Myometrial cell (primary cell): Measurements from ENCODE around the gene ZNF428. TPM values are rescaled to one million over a fixed set of nuclear protein-coding genes. Genes with fewer than 3 reads are reported as not detected.

Source experiments
- total RNA-seq: library from RNA; depleted of rRNA; stranded (reverse); fragments of >200 nt; gene quantifications from 2 replicates; pipeline ENCODE4 v1.2.3, GENCODE V29; 2015

The ZNF428 gene
- 27.7 and 40.1 TPM in 2 replicates for total RNA-seq

DNA sequence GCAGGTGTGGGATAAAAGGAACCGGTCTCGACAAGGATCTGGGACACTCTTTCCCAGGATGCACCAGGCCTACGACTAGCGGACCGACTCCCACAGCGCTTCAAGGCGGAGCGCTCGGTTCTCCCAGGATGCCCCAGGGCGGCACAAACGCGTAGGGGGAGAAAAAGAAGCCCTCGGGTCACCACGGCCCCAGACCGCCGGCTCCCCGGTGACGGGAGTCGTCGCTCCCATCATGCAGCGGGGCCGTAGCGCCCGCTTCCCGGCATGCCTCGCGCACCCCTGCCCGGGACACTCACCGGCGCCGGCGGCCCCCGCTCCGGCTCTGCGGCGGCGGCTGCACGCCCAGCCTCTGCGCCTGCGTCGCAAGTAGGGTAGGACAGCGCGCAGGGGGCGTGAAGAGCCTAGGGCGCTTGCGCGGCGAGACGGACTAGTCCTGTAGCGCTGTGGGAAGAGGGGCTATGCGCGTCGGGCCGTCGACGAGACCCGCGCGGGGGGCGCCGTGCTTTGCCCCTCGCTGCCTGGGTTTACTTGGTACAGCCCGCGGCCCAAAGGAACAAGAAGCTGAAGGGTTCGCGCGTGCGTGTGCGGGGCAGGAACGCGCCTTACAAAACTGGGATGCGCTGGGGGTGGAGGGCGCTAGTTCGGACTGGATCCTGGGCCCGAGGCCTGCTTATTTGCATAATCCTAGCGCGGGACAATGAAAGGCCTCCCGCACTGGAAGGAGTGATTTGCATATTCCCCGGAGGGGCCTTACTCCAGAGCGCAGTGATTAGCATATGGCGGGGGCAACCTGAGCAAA lies at the start of gene ZNF428:
Gene ZNF428, minus strand, starts transcription at position 368 of the 799 bp plus-strand sequence. CDS start 5,325 bp downstream, outside the sequence.

DNA sequence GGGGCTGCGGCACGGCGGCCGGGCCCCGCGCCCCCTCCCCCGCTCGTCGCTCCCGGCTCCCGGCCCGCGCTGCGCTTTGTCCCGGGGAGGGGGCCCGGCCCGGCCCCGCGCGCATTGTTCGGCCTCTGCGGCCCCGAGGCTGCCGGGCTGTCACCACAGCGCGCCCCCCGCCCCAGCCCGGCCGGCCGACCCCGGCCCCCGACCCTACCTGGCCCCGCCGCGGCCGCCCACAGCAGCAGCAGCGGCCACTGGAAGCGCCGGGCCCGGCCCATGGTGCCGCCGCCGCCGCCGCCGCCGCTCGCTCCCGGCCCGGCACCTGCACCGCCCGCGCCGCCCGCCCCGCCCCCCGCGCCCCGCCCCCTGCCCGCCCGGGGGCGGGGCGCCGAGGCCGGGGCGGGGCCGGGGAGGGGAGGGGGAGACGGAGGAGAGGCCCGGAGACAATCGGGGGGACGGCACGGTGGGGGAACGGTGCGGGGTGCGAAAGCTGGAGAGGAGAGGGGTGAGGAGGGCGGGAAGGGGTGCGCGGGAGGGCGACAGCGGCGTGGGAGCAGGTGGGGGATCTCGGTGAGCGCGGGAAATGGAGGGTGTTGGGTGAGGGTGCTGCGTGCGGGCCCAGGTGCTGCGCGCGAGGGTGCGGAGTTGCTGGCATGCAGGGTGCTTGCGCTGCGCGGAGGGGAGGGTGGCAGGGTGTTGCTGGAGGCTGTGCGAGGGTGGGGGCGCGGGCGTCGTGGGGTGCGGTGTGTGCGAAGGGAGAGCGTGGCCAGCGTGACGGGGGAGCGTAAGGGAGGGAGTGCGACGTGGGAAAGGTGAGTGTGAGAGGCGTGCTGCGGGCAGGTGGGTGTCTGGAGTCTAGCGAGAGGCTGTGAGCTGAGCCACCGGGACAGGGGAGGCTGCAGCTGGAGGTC lies 20.3 kb upstream of the ZNF428 start, which contains the start of gene CADM4:
Gene CADM4, minus strand, starts transcription at position 332 of the 905 bp plus-strand sequence. Its CDS starts 60 bp downstream, at position 272.

GRCh38 chr19:43611788-43612187 lies 7.6 kb downstream of the ZNF428 start, which contains the start of gene SRRM5:
SRRM5 (plus strand) TSS chr19:43612088; CDS start chr19:43612122, 34 bp downstream.

DNA sequence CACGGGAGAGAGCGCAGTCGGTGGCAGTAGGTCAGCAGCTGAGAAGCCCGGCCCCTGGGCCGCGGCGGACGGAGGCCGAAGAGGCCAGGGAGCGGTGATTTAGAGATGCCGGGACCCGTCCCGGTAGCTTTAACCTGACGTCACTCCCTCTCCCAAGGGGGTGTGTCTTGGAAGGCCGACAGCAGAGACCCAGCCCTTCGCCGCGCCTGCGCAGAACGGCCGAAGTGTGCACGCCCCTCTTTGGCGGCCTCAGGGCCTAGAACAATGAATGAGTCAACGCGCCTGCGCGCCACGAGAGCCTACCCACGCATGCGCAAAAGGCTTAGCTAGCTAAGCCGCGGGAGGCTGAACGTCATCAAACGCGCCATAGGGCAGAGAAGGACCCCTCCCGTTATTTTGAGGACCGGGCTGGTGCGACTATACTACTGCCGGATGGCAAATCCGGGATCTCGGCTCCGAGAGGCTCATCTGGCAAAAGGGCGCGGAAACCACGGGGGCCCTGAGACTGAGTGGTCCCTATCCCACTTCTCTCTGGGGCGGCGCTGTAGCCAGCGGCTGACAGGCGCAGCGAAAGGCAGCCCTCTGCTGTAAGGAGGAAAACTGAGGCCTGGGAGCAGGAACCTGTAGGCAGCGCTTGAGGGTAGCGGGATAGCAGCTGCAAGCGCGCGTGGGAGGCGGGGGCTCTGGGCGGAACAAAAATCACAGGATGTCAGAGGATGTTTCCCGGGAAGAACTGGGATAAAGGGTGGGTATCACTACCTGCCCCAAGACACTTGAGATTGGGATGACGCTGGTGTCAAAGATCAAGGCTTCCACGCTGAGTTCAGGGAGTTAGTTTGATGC lies 23.2 kb downstream of the ZNF428 start, which contains the start of the genes IRGQ and ZNF576:
Gene IRGQ, minus strand, starts transcription at position 136 of the 843 bp plus-strand sequence. CDS start 796 bp downstream, outside the sequence.
Gene ZNF576, plus strand, starts transcription at position 597 of the 843 bp plus-strand sequence. CDS start 514 bp downstream, outside the sequence.

DNA sequence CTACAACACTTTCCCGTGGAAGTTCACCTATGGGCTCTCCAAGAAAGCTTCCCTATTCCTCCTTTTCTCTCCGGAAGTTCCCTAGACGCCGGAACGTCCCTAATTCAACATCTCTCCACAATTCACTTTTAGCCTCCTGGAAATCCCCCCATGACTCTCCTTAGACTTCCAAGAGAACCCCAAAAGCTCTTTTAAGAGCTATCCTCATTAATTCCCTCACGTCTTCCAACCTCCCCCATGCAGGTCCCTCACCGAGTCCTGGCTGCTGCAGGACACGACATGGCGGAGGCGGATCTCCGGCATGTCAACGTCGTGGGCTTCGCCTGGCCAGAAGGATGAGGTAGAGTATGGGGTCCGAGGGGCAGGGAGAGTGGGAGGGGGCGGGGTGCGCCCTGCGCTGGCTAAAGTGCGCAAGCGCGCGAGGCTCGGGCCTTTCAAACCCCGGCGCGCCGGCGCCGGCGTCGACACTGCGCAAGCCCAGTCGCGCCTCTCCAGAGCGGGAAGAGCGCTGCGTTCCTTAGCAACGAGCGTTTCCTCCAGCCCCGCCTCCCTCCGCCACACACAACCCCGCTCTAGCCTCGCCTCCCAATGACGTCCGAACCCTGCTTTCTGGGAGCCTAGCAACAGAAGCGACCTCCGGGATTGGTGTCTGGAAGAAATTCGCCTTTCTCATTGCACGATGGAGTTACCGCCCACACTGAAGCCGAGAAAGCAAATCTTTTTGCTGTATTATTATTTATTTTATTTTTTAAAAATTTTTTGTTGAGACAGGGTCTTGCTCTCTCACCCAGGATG lies 44.1 kb downstream of the ZNF428 start, which contains the start of the genes PINLYP and XRCC1:
Gene PINLYP, plus strand, starts transcription at position 646 of the 795 bp plus-strand sequence. CDS start 1,391 bp downstream, outside the sequence.
Gene XRCC1, minus strand, starts transcription at position 372 of the 795 bp plus-strand sequence. Its CDS starts 69 bp downstream, at position 303.

Other genes starting within 250 kb of the ZNF428 start
- not detected in 2 replicates for gene TEX101, start 204.7 kb downstream of the ZNF428 start, total RNA-seq
- 0.18 TPM in 1 of 2 replicates, not detected in the other for gene LYPD3, start 154.0 kb downstream of the ZNF428 start, total RNA-seq
- gene PHLDB3, start 114.9 kb downstream of the ZNF428 start, total RNA-seq: 4.0 and 15.2 TPM in 2 replicates
- gene ETHE1, start 92.4 kb downstream of the ZNF428 start, total RNA-seq: 74.8 and 85.9 TPM in 2 replicates
- not detected in 2 replicates for gene ZNF575, start 86.4 kb downstream of the ZNF428 start, total RNA-seq
- gene XRCC1, start 44.1 kb downstream of the ZNF428 start, total RNA-seq: 42.4 and 50.7 TPM in 2 replicates
- gene PINLYP, start 43.8 kb downstream of the ZNF428 start, total RNA-seq: 11.3 and 19.6 TPM in 2 replicates
- gene IRGQ, start 23.5 kb downstream of the ZNF428 start, total RNA-seq: 5.2 and 7.4 TPM in 2 replicates
- 9.6 and 14.1 TPM in 2 replicates for gene ZNF576, start 23.0 kb downstream of the ZNF428 start, total RNA-seq
- gene SRRM5, start 7.5 kb downstream of the ZNF428 start, total RNA-seq: not detected in 2 replicates
- gene CADM4, start 20.2 kb upstream of the ZNF428 start, total RNA-seq: 2.6 and 3.5 TPM in 2 replicates
- 125 and 126 TPM in 2 replicates for gene PLAUR, start 50.5 kb upstream of the ZNF428 start, total RNA-seq
- gene IRGC, start 96.4 kb upstream of the ZNF428 start, total RNA-seq: not detected in 2 replicates
- gene SMG9, start 135.3 kb upstream of the ZNF428 start, total RNA-seq: 10.6 and 12.4 TPM in 2 replicates
- gene KCNN4, start 161.3 kb upstream of the ZNF428 start, total RNA-seq: 0.89 and 1.7 TPM in 2 replicates
- gene LYPD5, start 182.8 kb upstream of the ZNF428 start, total RNA-seq: not detected in 2 replicates
- 0.86 and 10.6 TPM in 2 replicates for gene ZNF283, start 207.7 kb upstream of the ZNF428 start, total RNA-seq